Rectal smooth muscle tissue (tissue), 1 donor: Measurements from ENCODE around the gene WRAP73.

ENCODE experiments used
- H3K27ac ChIP-seq: one replicate; pipeline ENCODE4 v1.7.0; 2013; ENCODE audit warnings: low read depth, low read length, inconsistent platforms
- H3K27me3 ChIP-seq: one replicate; pipeline ENCODE4 v1.7.0; 2013; ENCODE audit warnings: low read length; ENCODE audit not compliant: control insufficient read depth, insufficient read depth
- H3K36me3 ChIP-seq: one replicate; pipeline ENCODE4 v1.7.0; 2013; ENCODE audit warnings: low read length; ENCODE audit not compliant: control insufficient read depth, insufficient read depth
- H3K4me1 ChIP-seq: one replicate; pipeline ENCODE4 v1.7.0; 2013; ENCODE audit warnings: low read length; ENCODE audit not compliant: control insufficient read depth, insufficient read depth
- H3K4me3 ChIP-seq: one replicate; pipeline ENCODE4 v1.7.0; 2013; ENCODE audit warnings: low read length
- H3K9ac ChIP-seq: one replicate; pipeline ENCODE4 v1.7.0; 2013; ENCODE audit warnings: low read length

WRAP73 gene

GRCh38 chr1:3670823-3671265 is 20.9 kb upstream of the WRAP73 start:
- no peak overlapping the region for H3K27ac ChIP-seq
- H3K4me1 ChIP-seq = no peaks in the 10 kb centered on the region
- H3K4me3 ChIP-seq = no peak overlapping the region
- H3K9ac ChIP-seq = no peak overlapping the region
- H3K36me3 ChIP-seq = no peaks in the 10 kb centered on the region
- H3K27me3 ChIP-seq = peaks cover 5% of the 10 kb centered on the region

GRCh38 chr1:3669971-3670431 is 20.1 kb upstream of the WRAP73 start:
- H3K9ac ChIP-seq = no peak overlapping the region
- no peaks in the 10 kb centered on the region for H3K4me1 ChIP-seq
- H3K27ac ChIP-seq = no peak overlapping the region
- H3K36me3 ChIP-seq = no peaks in the 10 kb centered on the region
- no peak overlapping the region for H3K4me3 ChIP-seq
- H3K27me3 ChIP-seq = peaks cover 5% of the 10 kb centered on the region

- Histone ChIP-seq H3K9ac (no peak overlapping the region), H3K27ac (no peak overlapping the region), H3K4me3 (no peak overlapping the region), H3K27me3 (peaks cover 5% of the 10 kb centered on the region), H3K4me1 (no peaks in the 10 kb centered on the region), H3K36me3 (no peaks in the 10 kb centered on the region)
These were observed 19.5 kb upstream of the WRAP73 start for GRCh38 chr1:3669421-3669821.

- Histone ChIP-seq H3K9ac (no peak overlapping the region), H3K4me3 (no peak overlapping the region), H3K4me1 (no peaks in the 10 kb centered on the region), H3K27ac (no peak overlapping the region), H3K27me3 (peaks cover 5% of the 10 kb centered on the region), H3K36me3 (no peaks in the 10 kb centered on the region)
These were observed 18.8 kb upstream of the WRAP73 start for GRCh38 chr1:3668585-3669300.

- Histone ChIP-seq H3K4me3 (no peak overlapping the region), H3K9ac (no peak overlapping the region), H3K27ac (no peak overlapping the region), H3K27me3 (peaks cover 5% of the 10 kb centered on the region), H3K4me1 (no peaks in the 10 kb centered on the region), H3K36me3 (no peaks in the 10 kb centered on the region)
These were observed 18.2 kb upstream of the WRAP73 start for GRCh38 chr1:3668148-3668547.

- Histone ChIP-seq H3K27me3 (no peaks in the 10 kb centered on the region), H3K36me3 (no peaks in the 10 kb centered on the region), H3K27ac (no peak overlapping the region), H3K4me3 (no peak overlapping the region), H3K9ac (no peak overlapping the region), H3K4me1 (no peaks in the 10 kb centered on the region)
These were observed 14.9 kb upstream of the WRAP73 start for GRCh38 chr1:3664700-3665375.

GRCh38 chr1:3663999-3664699 is 14.2 kb upstream of the WRAP73 start:
- Histone ChIP-seq H3K4me3 (no peak overlapping the region), H3K4me1 (no peaks in the 10 kb centered on the region), H3K9ac (no peak overlapping the region), H3K27ac (no peak overlapping the region), H3K27me3 (no peaks in the 10 kb centered on the region), H3K36me3 (no peaks in the 10 kb centered on the region)

GRCh38 chr1:3662080-3662671 is 12.3 kb upstream of the WRAP73 start:
- Histone ChIP-seq H3K4me3 (no peak overlapping the region), H3K27me3 (no peaks in the 10 kb centered on the region), H3K27ac (no peak overlapping the region), H3K9ac (no peak overlapping the region), H3K36me3 (no peaks in the 10 kb centered on the region), H3K4me1 (no peaks in the 10 kb centered on the region)

- Histone ChIP-seq H3K27ac (no peak overlapping the region), H3K4me1 (no peaks in the 10 kb centered on the region), H3K9ac (no peak overlapping the region), H3K4me3 (no peak overlapping the region), H3K27me3 (no peaks in the 10 kb centered on the region), H3K36me3 (no peaks in the 10 kb centered on the region)
These were observed 11.7 kb upstream of the WRAP73 start for GRCh38 chr1:3661631-3662030.

- Histone ChIP-seq H3K9ac (no peak overlapping the region), H3K27me3 (no peaks in the 10 kb centered on the region), H3K27ac (no peak overlapping the region), H3K36me3 (no peaks in the 10 kb centered on the region), H3K4me1 (no peaks in the 10 kb centered on the region), H3K4me3 (no peak overlapping the region)
These were observed 10.8 kb upstream of the WRAP73 start for GRCh38 chr1:3660704-3661103.

- Histone ChIP-seq H3K27me3 (peaks cover 7% of the 10 kb centered on the region), H3K27ac (no peak overlapping the region), H3K4me3 (no peak overlapping the region), H3K4me1 (no peaks in the 10 kb centered on the region), H3K36me3 (no peaks in the 10 kb centered on the region), H3K9ac (no peak overlapping the region)
These were observed 9.2 kb upstream of the WRAP73 start for GRCh38 chr1:3659093-3659492.

- Histone ChIP-seq H3K9ac (no peak overlapping the region), H3K36me3 (no peaks in the 10 kb centered on the region), H3K27me3 (peaks cover 9% of the 10 kb centered on the region)
These were observed 8.3 kb upstream of the WRAP73 start for GRCh38 chr1:3658231-3658615.

More at GRCh38 chr1:3658231-3658615, 8.3 kb upstream of the WRAP73 start:
- no peaks in the 10 kb centered on the region for H3K4me1 ChIP-seq
- H3K4me3 ChIP-seq = no peak overlapping the region
- no peak overlapping the region for H3K27ac ChIP-seq
